ENCODE measurements around the gene RBM26.
A peak's percentile ranks its signal among the peaks of the same experiment; 100 is the strongest.
"Not testable (repeated sequence)": the region's sequence is repeated elsewhere in the genome, so short reads cannot be mapped to it uniquely, and the experiment has no call there.

The RBM26 gene

DNA sequence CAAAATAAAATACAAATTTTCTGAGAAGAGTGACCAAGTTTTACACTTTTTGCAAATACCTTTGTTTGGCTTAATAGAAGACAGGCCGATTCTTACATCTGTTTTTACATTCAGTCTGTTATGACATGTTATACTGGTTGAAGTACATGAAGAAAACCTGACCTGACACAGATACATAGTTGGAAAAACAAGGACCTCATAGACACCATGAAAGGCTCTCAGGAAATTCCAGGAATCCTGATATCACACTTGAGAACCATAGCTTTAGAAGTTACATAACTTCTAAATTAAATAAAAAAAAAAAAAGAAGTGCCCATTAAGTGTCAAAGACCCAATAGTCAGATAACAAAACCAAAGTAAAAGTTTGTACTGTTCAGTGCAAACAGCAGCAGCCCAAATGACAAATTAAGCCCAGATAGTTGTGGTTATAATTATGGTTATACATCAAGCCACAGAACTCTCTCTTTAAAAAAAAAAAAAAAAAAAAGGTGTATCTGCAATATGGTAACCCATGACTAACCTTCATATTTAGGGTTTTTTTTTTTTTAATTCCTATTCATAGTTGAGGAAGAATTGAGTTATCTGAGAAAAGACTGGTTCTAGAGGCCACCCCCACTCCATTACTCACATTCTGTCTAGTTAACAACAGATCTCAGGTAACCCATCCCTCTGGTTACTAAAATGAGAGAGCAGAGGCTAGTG is 19.8 kb downstream of the RBM26 start:
- peak in 1 of 2 experiments; percentile 32 for DNase-seq

DNA sequence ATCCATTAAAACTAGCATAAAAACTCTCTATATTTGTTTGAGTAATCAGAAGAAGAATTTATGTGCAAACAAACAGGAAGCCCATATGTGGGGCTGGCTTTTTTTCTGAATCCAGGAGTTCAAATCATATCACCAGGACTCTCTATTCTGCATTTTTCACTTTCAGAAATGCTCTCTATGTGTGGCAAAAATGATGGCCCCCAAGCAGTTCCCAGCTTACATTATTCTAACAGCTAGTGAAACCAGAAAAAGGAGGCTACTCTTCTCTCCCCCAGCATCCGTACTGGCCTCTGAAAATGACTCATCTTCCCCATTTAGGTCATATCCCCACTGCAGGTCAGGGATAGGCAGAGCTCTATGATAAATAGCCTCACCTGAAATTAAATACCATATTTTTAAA is 20.4 kb downstream of the RBM26 start:
- DNase-seq: no peak

DNA sequence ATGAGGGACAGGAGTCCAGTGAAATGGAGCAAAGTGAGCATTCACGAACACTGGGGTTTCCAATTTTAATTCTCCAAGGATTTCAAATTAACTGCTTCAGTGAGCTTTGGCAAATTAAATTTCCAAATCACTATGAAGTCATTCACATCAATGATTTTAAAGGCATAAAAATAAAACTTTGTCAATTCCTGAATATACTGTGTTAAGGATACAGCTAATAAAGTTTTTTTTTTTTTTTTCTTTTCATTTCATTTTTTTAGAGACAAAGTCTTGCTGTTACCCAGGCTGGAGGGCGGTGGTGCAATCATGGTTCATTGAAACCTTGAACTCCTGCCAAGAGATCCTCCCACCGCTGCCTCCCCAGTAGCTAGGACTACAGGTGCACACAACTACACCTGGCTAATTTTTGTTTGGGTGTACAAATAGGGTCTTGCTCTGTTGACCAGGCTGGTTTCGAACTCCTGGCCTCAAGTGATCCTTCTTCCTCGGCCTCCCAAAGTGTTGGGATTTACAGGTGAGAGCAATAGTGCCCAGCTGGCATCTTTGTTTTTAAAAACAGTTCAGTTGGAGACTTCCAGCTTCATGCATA is 21.9 kb downstream of the RBM26 start:
- DNase-seq: no peak

DNA sequence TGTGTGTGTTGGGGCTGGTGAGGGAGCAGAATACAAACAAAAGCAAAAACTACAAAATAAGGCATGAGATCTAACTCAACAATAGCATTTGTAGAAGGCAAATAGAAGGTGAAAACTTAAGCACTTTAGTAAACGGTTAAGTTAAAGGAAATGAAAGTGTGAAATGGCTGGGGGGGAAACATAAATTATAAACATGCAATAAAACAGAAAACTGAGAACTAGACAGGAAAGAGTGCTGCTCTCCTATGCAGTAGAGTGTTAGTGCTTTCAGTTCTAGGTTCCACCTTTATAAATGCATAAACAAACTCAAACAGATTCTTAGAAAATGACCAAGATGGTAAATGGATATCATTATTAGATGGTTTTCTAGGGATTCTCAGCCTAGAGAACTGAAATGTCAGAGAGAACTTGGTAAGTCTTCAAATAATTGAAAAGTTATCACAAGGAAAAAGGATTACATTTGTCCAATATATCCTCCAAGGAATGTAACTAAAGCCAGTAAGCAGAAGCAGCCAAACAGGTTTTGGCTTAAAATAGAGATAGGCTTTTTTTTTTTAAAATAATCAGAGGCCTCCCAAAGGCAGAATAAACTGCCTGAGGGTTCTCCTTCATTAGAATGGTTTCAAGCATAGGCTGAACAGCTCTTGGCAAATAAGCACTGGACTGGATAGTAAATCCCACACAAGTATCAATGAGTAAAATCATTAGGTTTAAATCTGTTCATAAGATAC is 23.3 kb downstream of the RBM26 start:
- DNase-seq: no peak

DNA sequence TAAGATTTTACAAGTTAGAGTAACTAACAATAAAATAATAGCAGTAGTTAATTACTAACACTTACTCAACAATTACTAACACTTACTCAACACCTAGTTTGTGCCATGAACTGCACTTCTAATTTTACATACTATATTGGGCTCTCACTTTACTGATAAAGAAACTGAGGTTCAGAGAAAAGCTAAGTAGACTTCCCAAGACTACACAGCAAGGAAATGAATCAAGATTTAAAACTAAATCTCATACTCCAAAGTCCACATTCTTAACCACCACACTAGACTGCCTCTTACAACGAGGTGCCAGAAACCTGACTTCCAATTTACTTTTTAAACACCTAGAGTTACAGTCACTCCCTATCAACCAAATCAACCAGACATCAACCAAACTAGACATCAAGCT is 25.1 kb downstream of the RBM26 start:
- DNase-seq: no peak

DNA sequence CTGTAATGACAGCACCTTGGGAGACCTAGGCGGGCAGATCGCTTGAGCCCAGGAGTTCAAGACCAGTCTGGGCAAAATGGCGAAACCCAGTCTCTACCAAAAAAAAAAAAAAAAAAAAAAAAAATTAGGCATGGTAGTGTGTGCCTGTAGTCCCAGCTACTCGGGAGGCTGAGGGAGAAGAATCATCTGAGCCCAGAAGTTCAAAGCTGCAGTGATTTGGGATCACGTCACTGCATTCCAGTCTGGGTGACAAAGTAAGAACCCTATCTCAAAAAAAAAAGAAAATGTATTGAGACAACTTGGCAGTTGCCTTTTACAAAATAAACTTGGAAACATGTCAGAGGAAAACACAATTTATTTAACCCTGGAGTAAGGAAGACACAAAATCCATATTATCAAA is 26.8 kb downstream of the RBM26 start:
- no peak for DNase-seq

DNA sequence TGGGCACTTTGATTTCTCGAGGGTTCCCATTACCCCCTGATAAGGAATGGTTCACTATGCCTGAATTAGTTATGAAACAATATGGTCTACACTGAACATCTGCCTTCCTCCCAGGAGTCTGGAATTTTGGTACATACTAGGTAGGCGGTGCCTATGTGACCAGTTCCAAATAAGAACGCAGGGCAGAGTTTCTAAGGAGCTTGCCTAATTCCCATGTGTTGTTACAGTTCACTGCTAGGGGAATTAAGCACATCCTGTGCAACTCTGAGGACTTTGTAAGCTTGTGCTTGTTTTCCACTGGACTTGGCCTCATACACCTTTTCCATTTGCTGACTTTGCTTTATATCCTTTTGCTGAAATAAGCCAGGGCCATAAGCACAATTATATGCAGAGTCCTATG is 29.2 kb downstream of the RBM26 start:
- DNase-seq: no peak

DNA sequence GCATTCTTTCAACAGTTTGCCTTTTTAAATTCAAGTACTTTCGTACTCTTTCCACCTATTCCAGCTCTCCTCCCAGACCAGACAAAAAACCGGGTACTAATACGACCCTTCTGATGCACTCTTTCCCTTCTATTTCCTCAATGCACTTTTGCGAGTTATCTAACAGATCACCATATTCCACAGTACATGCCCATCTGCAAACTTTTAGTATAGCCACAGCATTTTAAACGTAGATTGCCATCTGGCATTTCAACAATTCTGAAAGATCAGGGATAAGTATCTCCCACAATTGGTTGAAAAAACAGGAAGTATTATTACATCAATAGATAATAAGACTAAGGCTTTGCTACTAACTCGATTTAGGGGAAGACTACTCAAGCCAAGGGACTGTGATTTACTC is 31.5 kb downstream of the RBM26 start:
- no peak for DNase-seq

DNA sequence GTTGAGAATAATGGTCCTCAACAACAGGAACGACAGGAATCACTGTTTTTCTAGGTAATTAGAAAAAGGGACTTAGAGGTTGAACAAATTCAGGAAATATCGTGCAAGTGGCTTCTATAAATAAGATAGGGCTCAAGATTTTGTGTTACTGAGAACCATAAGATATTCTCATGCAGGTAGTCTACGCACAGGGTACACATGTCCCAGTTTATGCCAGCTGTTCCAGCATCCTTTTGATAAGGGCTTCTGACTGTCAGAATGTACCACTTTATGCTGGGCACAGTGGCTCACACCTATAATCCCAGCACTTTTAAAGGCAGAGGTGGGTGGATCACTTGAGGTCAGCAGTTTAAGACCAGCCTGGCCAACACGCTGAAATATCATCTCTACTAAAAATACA is 32.1 kb downstream of the RBM26 start:
- DNase-seq: no peak

DNA sequence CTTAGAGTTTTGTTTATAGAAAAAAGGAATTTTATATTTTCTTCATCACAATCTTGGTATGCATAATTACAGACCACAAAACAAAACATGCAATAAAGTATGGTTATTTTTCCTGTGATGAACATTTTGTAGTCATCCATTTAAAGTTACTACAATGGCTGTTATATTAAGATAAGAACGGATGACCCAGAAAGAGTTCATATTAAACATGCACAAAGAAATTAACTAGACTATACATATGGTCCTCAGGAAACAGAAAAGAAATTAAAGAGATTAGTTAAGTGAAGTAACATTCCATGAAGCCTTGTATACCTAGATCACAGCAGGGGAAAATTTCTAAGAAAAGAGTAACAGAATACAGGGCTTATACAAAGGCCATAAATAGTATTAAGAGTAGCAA is 36.8 kb downstream of the RBM26 start:
- DNase-seq: no peak

DNA sequence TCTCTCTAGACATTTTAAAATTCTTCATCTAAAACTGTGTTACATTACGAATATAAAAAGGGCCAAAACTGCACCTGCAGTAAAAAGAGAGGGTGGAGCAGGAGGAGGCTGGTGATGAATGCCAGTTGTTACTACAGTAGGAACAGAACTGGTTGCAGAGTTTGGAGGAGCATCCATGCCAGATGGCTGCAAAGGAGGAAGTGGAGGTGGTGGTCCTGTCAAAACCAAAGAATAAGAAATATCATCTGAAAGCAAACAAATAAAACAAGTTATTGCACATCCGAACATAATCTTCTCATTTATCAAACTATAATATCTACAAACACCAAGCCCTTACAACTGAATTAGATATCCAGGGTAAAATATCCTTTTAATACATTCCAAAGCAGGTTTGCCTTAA is 40.1 kb downstream of the RBM26 start:
- no peak for DNase-seq

DNA sequence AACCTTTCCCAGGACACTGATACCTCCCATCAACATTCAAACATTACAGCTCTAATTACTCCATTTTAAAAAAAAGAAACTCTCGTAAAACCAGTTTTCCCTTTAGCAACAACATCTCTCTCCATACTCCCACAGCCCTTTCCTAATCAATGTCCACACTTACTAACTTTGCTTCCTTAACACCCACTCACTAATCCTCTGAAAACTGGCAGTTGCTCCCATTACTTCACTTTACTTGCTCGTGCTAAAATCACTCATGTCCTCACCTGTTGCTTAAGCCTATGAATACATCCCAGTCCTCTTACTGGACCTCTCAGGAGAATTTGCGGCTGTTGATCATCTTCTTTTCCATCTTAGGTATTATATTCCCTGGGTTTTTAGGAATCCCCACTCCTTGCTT is 44.8 kb downstream of the RBM26 start:
- no peak for DNase-seq

DNA sequence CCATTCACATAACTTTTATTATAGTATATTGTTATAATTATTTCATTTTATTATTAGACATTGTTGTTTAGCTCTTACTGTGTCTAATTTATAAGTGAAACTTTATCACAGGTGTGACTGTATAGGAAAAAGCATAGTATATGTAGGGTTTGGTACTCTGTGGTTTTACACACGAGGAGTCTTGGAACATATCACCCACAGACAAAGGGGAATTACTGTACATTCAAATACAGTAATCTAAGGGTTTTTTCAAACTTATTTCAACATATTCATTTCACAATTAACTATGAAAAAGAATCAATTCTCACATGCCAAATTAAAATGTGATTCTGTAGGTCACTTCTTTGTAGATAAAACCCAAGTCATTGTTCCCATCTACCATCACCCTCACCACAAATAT is 46.0 kb downstream of the RBM26 start:
- no peak for DNase-seq

DNA sequence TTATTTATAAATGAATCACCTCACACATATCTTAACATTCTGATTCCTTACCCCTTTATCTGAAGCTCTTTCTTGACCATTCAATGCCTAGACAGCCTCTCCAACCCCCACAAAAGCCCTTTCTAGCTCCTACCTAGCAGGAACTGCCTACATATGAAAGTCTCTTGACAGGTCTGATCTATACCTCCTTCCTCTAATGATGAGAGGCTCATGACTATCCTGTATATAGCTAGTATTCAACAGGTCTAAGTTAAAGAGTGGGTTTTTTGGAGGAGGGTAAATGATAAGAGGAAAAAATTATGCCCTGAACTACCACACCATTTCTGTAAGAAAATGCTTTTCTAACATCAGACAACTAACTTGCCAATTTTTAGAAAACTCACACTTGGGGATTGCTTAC is 47.0 kb downstream of the RBM26 start:
- DNase-seq: no peak

DNA sequence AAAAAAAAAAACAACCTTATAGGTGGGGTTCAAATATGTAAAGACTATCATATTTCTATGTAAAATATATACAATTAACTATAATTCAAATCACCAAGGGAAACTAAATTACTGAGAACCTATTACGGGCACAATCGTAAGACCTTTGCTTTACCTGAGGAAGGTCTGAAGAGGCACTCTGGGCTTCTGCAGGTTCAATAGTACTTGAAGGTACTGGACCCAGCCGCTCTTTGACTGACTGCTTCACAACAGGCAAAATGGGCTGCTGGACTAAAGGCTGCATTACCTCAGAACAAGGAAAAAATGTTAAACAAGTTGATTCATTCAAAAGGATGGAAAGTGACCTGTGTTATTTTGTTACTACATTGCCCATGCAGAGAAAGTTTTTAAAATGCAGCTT is 51.8 kb downstream of the RBM26 start:
- DNase-seq: no peak

DNA sequence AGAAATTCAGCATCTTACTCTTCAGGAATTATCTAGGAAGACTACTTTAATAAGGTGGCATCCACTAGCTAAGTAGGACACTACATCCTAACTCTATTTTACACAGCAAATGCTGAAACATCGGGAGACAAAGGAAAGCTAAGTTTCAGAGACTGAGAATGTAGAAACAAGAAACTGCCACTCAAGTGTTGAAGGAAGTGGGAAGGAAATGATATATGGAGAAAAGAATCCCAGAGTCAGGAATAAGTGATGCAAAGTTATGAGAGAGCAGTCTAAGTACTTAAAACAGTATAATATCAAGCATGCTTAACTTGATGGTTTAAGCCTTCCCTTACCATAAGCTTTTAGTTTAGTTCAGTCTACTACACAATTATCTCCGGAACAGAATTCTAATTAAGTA is 52.4 kb downstream of the RBM26 start:
- DNase-seq: no peak

DNA sequence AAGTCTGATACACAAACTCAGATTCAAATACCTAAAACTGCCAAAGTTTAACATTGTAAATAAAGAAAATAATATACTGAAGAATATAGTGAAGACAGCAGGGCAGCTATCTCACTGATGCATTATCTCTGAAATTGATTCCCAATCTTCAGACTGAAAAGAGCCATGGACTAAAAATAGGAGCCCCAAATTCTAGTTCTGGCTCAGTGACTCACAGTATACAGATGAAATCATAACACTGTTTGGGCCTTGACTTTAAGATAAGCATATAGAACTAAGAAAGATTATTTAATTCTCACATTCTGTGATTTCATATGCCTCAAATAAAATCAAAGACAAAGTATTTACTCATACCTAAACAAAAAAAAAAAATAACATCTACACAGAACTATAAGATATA is 53.9 kb downstream of the RBM26 start:
- no peak for DNase-seq

DNA sequence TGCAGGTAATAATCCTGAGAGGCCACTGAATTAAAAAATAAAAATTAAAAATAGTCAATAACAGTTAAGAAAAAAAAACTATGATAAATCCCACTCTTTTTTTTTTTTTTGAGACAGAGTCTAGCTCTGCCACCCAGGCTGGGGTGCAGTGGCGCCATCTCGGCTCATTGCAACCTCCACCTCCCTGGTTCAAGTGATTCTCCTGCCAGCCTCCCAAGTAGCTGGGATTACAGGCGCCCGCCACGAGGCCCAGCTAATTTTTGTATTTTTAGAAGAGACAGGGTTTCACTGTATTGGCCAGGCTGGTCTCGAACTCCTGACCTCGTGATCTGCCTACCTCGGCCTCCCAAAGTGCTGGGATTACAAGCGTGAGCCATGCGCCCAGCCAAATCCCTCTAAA is 56.4 kb downstream of the RBM26 start:
- not testable (repeated sequence) for DNase-seq

DNA sequence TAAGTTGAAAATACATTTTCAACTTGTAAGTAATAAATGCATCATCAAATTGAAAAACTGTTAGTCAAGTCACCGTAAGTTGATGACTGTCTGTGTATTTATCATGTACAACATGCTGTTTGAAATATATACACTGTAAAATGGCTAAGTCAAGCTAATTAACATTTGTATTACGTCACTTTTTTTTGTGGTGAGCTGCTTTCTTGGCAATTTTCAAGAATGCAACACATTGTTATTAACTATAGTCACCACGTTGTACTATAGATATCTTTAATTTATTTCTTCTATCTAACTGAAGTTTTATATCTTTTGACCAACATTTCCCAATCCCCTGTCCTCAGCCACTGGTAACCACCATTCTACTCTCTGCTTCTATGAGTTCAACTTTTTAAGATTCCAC is 57.0 kb downstream of the RBM26 start:
- no peak for DNase-seq

DNA sequence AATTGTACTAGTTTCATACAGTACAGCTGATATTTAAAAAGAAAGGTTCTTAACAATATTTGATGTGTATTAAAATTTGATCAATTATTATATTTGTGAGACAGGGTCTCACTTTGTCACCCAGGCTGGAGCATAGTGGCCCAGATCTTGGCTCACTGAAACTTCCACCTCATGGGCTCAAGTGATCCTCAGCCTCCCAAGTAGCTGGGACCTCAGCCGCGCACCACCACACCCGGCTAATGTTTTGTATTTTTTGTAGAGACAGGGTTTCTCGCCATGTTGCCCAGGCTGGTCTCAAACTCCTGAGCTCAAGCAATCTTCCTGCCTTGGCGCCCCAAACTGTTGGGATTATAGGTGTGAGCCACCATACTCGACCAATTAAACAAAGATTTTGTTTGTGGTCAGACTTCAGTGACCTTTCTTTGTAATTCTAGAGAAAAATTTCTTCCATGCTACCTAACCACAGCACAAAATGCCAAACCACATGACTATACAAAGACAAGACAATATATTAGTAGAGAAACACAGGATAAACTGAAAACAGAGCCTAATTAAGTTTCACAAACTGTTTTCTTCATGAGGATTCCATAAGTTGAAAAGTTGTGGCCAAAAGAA is 59.6 kb downstream of the RBM26 start:
- DNase-seq: no peak

DNA sequence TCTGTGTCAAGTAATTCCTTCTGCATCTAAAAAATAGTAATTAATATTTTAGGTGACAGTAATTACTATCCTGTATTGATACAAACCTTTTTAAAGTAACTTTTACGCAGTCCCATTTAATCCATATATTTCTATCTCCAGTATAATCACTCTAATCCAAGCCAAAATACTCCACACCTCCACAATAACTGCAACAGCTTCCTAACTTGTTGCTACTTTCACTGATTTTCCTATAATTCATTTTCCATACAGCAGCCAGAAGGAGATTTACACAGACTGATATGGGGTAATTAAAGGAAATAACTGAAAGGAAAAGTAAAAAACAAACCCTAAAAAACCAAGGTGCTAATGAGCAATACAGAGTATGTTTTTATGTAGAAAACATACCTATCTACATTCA is 64.9 kb downstream of the RBM26 start:
- DNase-seq: no peak

DNA sequence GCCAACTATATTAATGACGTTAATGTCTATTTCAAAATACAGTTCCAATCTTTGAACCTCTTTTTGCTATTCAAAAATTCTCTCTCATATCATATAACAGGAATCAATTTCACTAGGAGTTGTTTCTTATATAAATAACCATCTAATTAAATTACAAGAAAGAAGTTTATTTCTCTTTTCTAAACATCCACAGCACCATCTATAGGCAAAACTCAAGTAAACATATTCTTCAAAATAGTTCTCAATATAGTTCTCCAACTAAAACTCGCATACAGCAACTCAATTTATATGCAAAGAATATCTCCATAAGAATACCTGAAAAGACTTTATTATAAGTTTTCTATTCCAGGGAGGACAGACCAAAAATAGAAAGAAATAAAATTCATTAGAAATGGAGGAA is 65.6 kb downstream of the RBM26 start:
- DNase-seq: no peak

DNA sequence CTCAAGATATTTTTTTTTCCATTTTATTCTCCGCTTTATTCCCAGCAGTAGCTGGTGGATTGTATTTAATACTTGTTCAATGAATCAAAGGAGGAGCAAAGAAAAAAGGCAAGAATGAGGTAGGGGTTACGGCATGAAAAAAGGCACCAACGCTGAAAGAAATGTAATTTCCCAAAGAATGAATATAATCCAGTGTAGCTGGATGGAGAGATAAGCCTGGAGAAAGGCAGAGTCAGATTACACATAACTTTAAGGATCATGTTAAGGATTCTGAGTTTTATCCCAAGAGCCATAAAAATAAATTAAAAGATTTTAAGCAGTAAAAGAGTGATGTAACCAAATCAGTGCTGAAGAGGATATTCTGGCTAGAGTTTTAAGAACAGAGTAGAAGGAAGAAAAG is 67.7 kb downstream of the RBM26 start:
- DNase-seq: no peak

DNA sequence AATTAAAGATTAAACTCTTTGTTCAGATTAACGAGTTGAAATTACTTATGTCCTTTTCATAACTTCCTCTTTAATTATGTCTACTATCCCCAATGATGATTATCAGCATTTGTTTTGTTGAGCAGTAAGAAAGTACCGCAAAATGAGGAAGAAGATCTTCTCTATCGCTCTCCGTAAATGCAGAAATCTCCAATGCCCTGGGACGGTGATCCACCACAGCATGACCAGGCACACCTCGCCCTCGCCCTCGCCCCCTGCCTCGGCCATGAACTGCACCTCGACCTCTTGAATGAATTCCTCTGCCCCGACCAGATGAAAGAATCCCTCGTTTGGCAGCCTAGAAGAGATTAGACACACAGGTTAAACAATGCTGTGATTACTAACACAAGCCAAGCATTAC is 69.1 kb downstream of the RBM26 start:
- DNase-seq: no peak
